ENCODE measurements around the gene PTPRJ. TPM values are rescaled to one million over a fixed set of nuclear protein-coding genes. Genes with fewer than 3 reads are reported as not detected.
A peak's percentile ranks its signal among the peaks of the same experiment; 100 is the strongest.

The PTPRJ gene
- total and polyA plus RNA-seq, 2 donors (not counting 1 experiment from before 2014, with no cell fraction given) = 5.3 to 5.8 TPM

GRCh38 chr11:48127521-48128183, 147.3 kb downstream of the PTPRJ start:
- H3K4me3 ChIP-seq (replicated peaks in 1 of 4; ENCODE audit: control extremely low read depth in 1 of 4, insufficient read depth in 1 of 4, low read depth in 3 of 4, low read length in 4 of 4) = no peak overlapping the region
- TF ChIP-seq EZH2 (IDR thresholded peaks at IDR 0.05; ENCODE audit: low read length, missing control alignments) = no peak
- TF ChIP-seq, protein P1, sequence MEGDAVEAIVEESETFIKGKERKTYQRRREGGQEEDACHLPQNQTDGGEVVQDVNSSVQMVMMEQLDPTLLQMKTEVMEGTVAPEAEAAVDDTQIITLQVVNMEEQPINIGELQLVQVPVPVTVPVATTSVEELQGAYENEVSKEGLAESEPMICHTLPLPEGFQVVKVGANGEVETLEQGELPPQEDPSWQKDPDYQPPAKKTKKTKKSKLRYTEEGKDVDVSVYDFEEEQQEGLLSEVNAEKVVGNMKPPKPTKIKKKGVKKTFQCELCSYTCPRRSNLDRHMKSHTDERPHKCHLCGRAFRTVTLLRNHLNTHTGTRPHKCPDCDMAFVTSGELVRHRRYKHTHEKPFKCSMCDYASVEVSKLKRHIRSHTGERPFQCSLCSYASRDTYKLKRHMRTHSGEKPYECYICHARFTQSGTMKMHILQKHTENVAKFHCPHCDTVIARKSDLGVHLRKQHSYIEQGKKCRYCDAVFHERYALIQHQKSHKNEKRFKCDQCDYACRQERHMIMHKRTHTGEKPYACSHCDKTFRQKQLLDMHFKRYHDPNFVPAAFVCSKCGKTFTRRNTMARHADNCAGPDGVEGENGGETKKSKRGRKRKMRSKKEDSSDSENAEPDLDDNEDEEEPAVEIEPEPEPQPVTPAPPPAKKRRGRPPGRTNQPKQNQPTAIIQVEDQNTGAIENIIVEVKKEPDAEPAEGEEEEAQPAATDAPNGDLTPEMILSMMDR (conservative IDR thresholded peaks at IDR 0.05 in 1 of 2, IDR thresholded peaks at IDR 0.05 in 1 of 2; ENCODE audit: low read depth in 1 of 2, low read length in 2 of 2) = no peak
- H3K9ac ChIP-seq (ENCODE audit: insufficient read depth, low read length) = no peak overlapping the region
- H3K4me2 ChIP-seq (ENCODE audit: extremely low read depth, insufficient read depth, low read length) = no peak overlapping the region
- no peaks in the 10 kb centered on the region for H4K20me1 ChIP-seq (ENCODE audit: control insufficient read depth, extremely low read depth, insufficient read depth, low read length)
- no peaks in the 10 kb centered on the region for H3K9me3 ChIP-seq (ENCODE audit: control insufficient read depth, insufficient read depth, low read depth, low read length)
- H3K27ac ChIP-seq (ENCODE audit: insufficient read depth, low read length) = no peak overlapping the region
- H3K79me2 ChIP-seq (ENCODE audit: control insufficient read depth, insufficient read depth, low read length) = no peaks in the 10 kb centered on the region
- no peaks in the 10 kb centered on the region for H3K4me1 ChIP-seq (ENCODE audit: control insufficient read depth, extremely low read depth, insufficient read depth, low read length)
- H3K27me3 ChIP-seq (ENCODE audit: control insufficient read depth, insufficient read depth, low read length) = no peaks in the 10 kb centered on the region
- DNase-seq (ENCODE audit: low read depth in 2 of 2) = no peak
- H2AFZ ChIP-seq (ENCODE audit: low read length) = no peak overlapping the region
- H3K36me3 ChIP-seq (ENCODE audit: control insufficient read depth, insufficient read depth, low read length) = peaks cover 11% of the 10 kb centered on the region

DNA sequence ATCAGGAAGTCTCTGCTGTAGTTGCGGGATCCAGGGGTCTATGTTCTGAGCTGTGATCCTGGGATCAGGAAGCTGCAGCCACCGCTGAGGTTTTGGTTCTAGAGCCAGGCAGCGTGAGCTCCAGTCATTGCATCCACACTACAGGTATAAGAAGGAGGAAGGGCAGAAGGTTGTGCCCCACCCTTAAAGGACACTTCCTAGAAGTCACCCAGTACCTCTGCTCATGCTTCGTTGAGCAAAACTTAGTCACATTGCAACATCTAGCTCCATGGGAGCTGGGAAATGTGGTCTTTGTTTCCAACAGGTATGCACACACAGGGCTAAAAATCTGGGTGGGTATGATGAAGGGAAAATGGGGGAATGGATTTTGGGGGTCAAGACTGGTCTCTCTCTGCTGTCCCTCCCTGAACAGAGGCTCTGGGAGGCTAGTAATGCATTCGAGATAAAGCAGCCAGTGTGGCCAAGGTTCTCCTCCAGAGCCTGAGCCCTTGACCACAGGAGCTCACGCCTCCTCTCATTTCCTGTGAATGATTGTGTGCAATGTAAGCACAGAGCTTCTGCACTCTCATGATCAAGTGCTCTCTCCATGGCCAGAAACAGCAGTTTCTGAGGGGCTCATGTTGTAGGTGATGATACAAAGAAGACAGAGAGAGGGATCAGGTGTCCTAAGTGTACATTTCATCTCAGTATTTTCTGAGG, 149.5 kb downstream of the PTPRJ start:
- Histone ChIP-seq H3K4me1 (ENCODE audit: control insufficient read depth, extremely low read depth, insufficient read depth, low read length) (no peaks in the 10 kb centered on the region), H2AFZ (ENCODE audit: low read length) (no peak overlapping the region), H3K9me3 (ENCODE audit: control insufficient read depth, insufficient read depth, low read depth, low read length) (no peaks in the 10 kb centered on the region), H3K4me2 (ENCODE audit: extremely low read depth, insufficient read depth, low read length) (no peak overlapping the region), H3K9ac (ENCODE audit: insufficient read depth, low read length) (no peak overlapping the region), H4K20me1 (ENCODE audit: control insufficient read depth, extremely low read depth, insufficient read depth, low read length) (no peaks in the 10 kb centered on the region), H3K79me2 (ENCODE audit: control insufficient read depth, insufficient read depth, low read length) (no peaks in the 10 kb centered on the region), H3K4me3 (replicated peaks in 1 of 4; ENCODE audit: control extremely low read depth in 1 of 4, insufficient read depth in 1 of 4, low read depth in 3 of 4, low read length in 4 of 4) (no peak overlapping the region), H3K27me3 (ENCODE audit: control insufficient read depth, insufficient read depth, low read length) (no peaks in the 10 kb centered on the region), H3K27ac (ENCODE audit: insufficient read depth, low read length) (no peak overlapping the region), H3K36me3 (ENCODE audit: control insufficient read depth, insufficient read depth, low read length) (peaks cover 11% of the 10 kb centered on the region)
- peak in 1 of 2 donors; percentile 20 for DNase-seq (ENCODE audit: low read depth in 2 of 2)
- TF ChIP-seq EZH2 (IDR thresholded peaks at IDR 0.05; ENCODE audit: low read length, missing control alignments) = no peak
- TF ChIP-seq, protein P1 (conservative IDR thresholded peaks at IDR 0.05 in 1 of 2, IDR thresholded peaks at IDR 0.05 in 1 of 2; ENCODE audit: low read depth in 1 of 2, low read length in 2 of 2) = no peak

GRCh38 chr11:48134221-48134922, 154.0 kb downstream of the PTPRJ start:
- no peak overlapping the region for H3K4me2 ChIP-seq (ENCODE audit: extremely low read depth, insufficient read depth, low read length)
- no peak overlapping the region for H3K9ac ChIP-seq (ENCODE audit: insufficient read depth, low read length)
- no peak for DNase-seq (ENCODE audit: low read depth in 2 of 2)
- no peak overlapping the region for H3K27ac ChIP-seq (ENCODE audit: insufficient read depth, low read length)
- H3K27me3 ChIP-seq (ENCODE audit: control insufficient read depth, insufficient read depth, low read length) = no peaks in the 10 kb centered on the region
- no peaks in the 10 kb centered on the region for H3K9me3 ChIP-seq (ENCODE audit: control insufficient read depth, insufficient read depth, low read depth, low read length)
- H3K4me3 ChIP-seq (replicated peaks in 1 of 4; ENCODE audit: control extremely low read depth in 1 of 4, insufficient read depth in 1 of 4, low read depth in 3 of 4, low read length in 4 of 4) = no peak overlapping the region
- no peaks in the 10 kb centered on the region for H3K4me1 ChIP-seq (ENCODE audit: control insufficient read depth, extremely low read depth, insufficient read depth, low read length)
- no peaks in the 10 kb centered on the region for H3K79me2 ChIP-seq (ENCODE audit: control insufficient read depth, insufficient read depth, low read length)
- no peaks in the 10 kb centered on the region for H4K20me1 ChIP-seq (ENCODE audit: control insufficient read depth, extremely low read depth, insufficient read depth, low read length)
- TF ChIP-seq, protein P1 (conservative IDR thresholded peaks at IDR 0.05 in 1 of 2, IDR thresholded peaks at IDR 0.05 in 1 of 2; ENCODE audit: low read depth in 1 of 2, low read length in 2 of 2) = no peak
- TF ChIP-seq EZH2 (IDR thresholded peaks at IDR 0.05; ENCODE audit: low read length, missing control alignments) = no peak
- no peaks in the 10 kb centered on the region for H3K36me3 ChIP-seq (ENCODE audit: control insufficient read depth, insufficient read depth, low read length)
- H2AFZ ChIP-seq (ENCODE audit: low read length) = no peak overlapping the region
